GM19025 (cell line): ENCODE measurements around the gene OST4.

ENCODE experiments used
- ATAC-seq: cut with Tn5 transposase; IDR thresholded peaks from one replicate; pipeline ENCODE4 v1.9.1; 2021; ENCODE audit warnings: mild to moderate bottlenecking, low read depth, moderate library complexity; ENCODE audit not compliant: unreplicated experiment

The OST4 gene

GRCh38 chr2:27054721-27055120, 16.7 kb downstream of the OST4 start:
- no peak for ATAC-seq

GRCh38 chr2:27053776-27054175, 17.7 kb downstream of the OST4 start:
- no peak for ATAC-seq

GRCh38 chr2:27053321-27053720, 18.1 kb downstream of the OST4 start:
- ATAC-seq, result no peak

- ATAC-seq, result no peak
Measured at GRCh38 chr2:27051902-27052645, 19.4 kb downstream of the OST4 start.

GRCh38 chr2:27050996-27051901, 20.2 kb downstream of the OST4 start, which contains the start of gene AGBL5:
Gene AGBL5, plus strand, starts transcription at chr2:27051668. Its CDS starts 1,291 bp downstream, at chr2:27052959.
- peak; percentile 59 for ATAC-seq

- peak; percentile 50 for ATAC-seq
Measured at GRCh38 chr2:27050281-27050995, 21.0 kb downstream of the OST4 start.

- peak; percentile 23 for ATAC-seq
Measured at GRCh38 chr2:27049422-27050280, 21.8 kb downstream of the OST4 start.

GRCh38 chr2:27042985-27043634, 28.3 kb downstream of the OST4 start:
- ATAC-seq, result no peak

GRCh38 chr2:27042159-27042661, 29.2 kb downstream of the OST4 start:
- ATAC-seq, result peak; percentile 59

GRCh38 chr2:27041752-27042151, 29.7 kb downstream of the OST4 start:
- ATAC-seq, result no peak

- no peak for ATAC-seq
Measured at GRCh38 chr2:27040282-27040681, 31.2 kb downstream of the OST4 start.

GRCh38 chr2:27039871-27040270, 31.6 kb downstream of the OST4 start:
- ATAC-seq, result no peak

- ATAC-seq, result no peak
Measured at GRCh38 chr2:27039426-27039825, 32.0 kb downstream of the OST4 start.

- ATAC-seq, result no peak
Measured at GRCh38 chr2:27038631-27039339, 32.7 kb downstream of the OST4 start.

- ATAC-seq, result no peak
Measured at GRCh38 chr2:27038012-27038411, 33.4 kb downstream of the OST4 start.

- ATAC-seq, result no peak
Measured at GRCh38 chr2:27033253-27033852, 38.1 kb downstream of the OST4 start.

GRCh38 chr2:27032495-27033252, 38.8 kb downstream of the OST4 start, which contains the start of gene TMEM214:
Gene TMEM214, plus strand, starts transcription at chr2:27032965. Its CDS starts 51 bp downstream, at chr2:27033016.
- ATAC-seq, result peak; percentile 96
